ENCODE results near the gene ETV6.
"Not testable (repeated sequence)": the region's sequence is repeated elsewhere in the genome, so short reads cannot be mapped to it uniquely, and the experiment has no call there.

Gene ETV6

GRCh38 chr12:11649413-11650285 lies at the start of gene ETV6:
Gene ETV6, plus strand, starts transcription at chr12:11649674. Its CDS starts 454 bp downstream, at chr12:11650128.
- peak; percentile 28 to 64 for DNase-seq

- no peak for DNase-seq
These were observed 49.3 kb upstream of the ETV6 start for GRCh38 chr12:11600199-11600598.

- no peak for DNase-seq
These were observed 47.8 kb upstream of the ETV6 start for GRCh38 chr12:11601647-11602046.

- DNase-seq, result no peak
These were observed 42.0 kb upstream of the ETV6 start for GRCh38 chr12:11607313-11608081.

GRCh38 chr12:11609045-11609444 lies 40.4 kb upstream of the ETV6 start:
- DNase-seq, result no peak

GRCh38 chr12:11615481-11615880 lies 34.0 kb upstream of the ETV6 start:
- no peak for DNase-seq

- DNase-seq, result no peak
These were observed 31.4 kb upstream of the ETV6 start for GRCh38 chr12:11618046-11618445.

- DNase-seq, result no peak
These were observed 27.6 kb upstream of the ETV6 start for GRCh38 chr12:11621797-11622423.

GRCh38 chr12:11622876-11623281 lies 26.6 kb upstream of the ETV6 start:
- DNase-seq, result no peak

- no peak for DNase-seq
These were observed 26.1 kb upstream of the ETV6 start for GRCh38 chr12:11623382-11623781.

GRCh38 chr12:11624116-11624515 lies 25.4 kb upstream of the ETV6 start:
- DNase-seq, result no peak

- not testable (repeated sequence) for DNase-seq
These were observed 21.8 kb upstream of the ETV6 start for GRCh38 chr12:11627709-11628108.

GRCh38 chr12:11628353-11628752 lies 21.1 kb upstream of the ETV6 start:
- no peak for DNase-seq

GRCh38 chr12:11630046-11630706 lies 19.3 kb upstream of the ETV6 start:
- DNase-seq, result peak; percentile 75

- no peak for DNase-seq
These were observed 18.2 kb upstream of the ETV6 start for GRCh38 chr12:11631288-11631687.

- DNase-seq, result not testable (repeated sequence)
These were observed 17.6 kb upstream of the ETV6 start for GRCh38 chr12:11631881-11632280.

- DNase-seq, result no peak
These were observed 15.5 kb upstream of the ETV6 start for GRCh38 chr12:11633968-11634367.

GRCh38 chr12:11635341-11635740 lies 14.1 kb upstream of the ETV6 start:
- no peak for DNase-seq

- DNase-seq, result no peak
These were observed 11.1 kb upstream of the ETV6 start for GRCh38 chr12:11638315-11638916.

GRCh38 chr12:11639454-11639853 lies 10.0 kb upstream of the ETV6 start:
- no peak for DNase-seq

- no peak for DNase-seq
These were observed 8.0 kb upstream of the ETV6 start for GRCh38 chr12:11641522-11641921.

- DNase-seq, result no peak
These were observed 6.7 kb upstream of the ETV6 start for GRCh38 chr12:11642785-11643184.

- DNase-seq, result no peak
These were observed 4.1 kb upstream of the ETV6 start for GRCh38 chr12:11645391-11645790.
